Sigmoid colon (tissue), 7 donors: ENCODE results near the gene ITGA11. TPM values are rescaled to one million over a fixed set of nuclear protein-coding genes. Genes with fewer than 3 reads are reported as not detected.

Source experiments
- DNase-seq: peaks from one replicate; pipeline ENCODE4 v3.0.0-alpha.2; 2019
- H3K27ac ChIP-seq, 4 donors: fragments of 200-600 bp; sonication (generic); one replicate each; pipeline ENCODE4 v1.5.1; 2016 to 2019; ENCODE audit warnings: mild to moderate bottlenecking in 1 of 4
- H3K27me3 ChIP-seq, 3 donors: fragments of 200-600 bp; sonication (generic); one replicate each; pipeline ENCODE4 v1.5.1; 2019; ENCODE audit warnings: mild to moderate bottlenecking in 1 of 3
- H3K36me3 ChIP-seq, 4 donors: fragments of 200-600 bp; sonication (generic); one replicate each; pipeline ENCODE4 v1.5.1; 2016 to 2019
- H3K4me1 ChIP-seq, 4 donors: fragments of 200-600 bp; sonication (generic); one replicate each; pipeline ENCODE4 v1.5.1; 2017 to 2019
- H3K4me3 ChIP-seq, 4 donors: fragments of 200-600 bp; sonication (generic); one replicate each; pipeline ENCODE4 v1.5.1; 2017 to 2019; ENCODE audit warnings: mild to moderate bottlenecking in 2 of 4, moderate library complexity in 1 of 4
- H3K9me3 ChIP-seq, 4 donors: fragments of 200-600 bp in 3 of 4; sonication (generic) in 3 of 4; one replicate each; pipeline versions ENCODE4 v1.5.1 to v1.6.1; 2013 to 2019
- CTCF ChIP-seq, 4 experiments: fragments of 450-650 bp in 3 of 4; fragments of 200-600 bp in 1 of 4; IDR thresholded peaks; one replicate each; pipeline ENCODE4 v1.5.1; 2016 to 2019; ENCODE audit warnings: antibody characterized with exemption in 4 of 4, mild to moderate bottlenecking in 3 of 4, moderate library complexity in 2 of 4
- EP300 ChIP-seq, 4 donors: sonication (generic); formaldehyde crosslinking; IDR thresholded peaks; one replicate each; pipeline ENCODE4 v1.6.1; 2017; ENCODE audit warnings: antibody characterized with exemption in 4 of 4
- POLR2A ChIP-seq, 2 donors: fragments of 450-650 bp; IDR thresholded peaks; one replicate each; pipeline ENCODE4 v1.6.1; 2016; ENCODE audit warnings: antibody characterized with exemption in 2 of 2, mild to moderate bottlenecking in 2 of 2, moderate library complexity in 2 of 2
- POLR2AphosphoS5 ChIP-seq, 4 donors: sonication (generic); formaldehyde crosslinking; IDR thresholded peaks; one replicate each; pipeline ENCODE4 v1.6.1; 2017; ENCODE audit warnings: antibody characterized with exemption in 4 of 4
- WGBS, 2 donors: extraction: QIAGEN DNeasy Blood & Tissue Kit; methylation state at CpG; one replicate each; pipeline ENCODE4 v1.1.7; 2013; 5-methylcytosine and 5-hydroxymethylcytosine counted together
- intact Hi-C: fragments of 100-400 bp; cut with DNase I; formaldehyde crosslinking; loops from one replicate; pipeline ENCODE4 v1.15.1; 2023
- polyA plus RNA-seq, 3 donors: library from polyadenylated mRNA; stranded (reverse); fragments of 200-250 nt; gene quantifications; one replicate each; pipeline ENCODE4 v1.2.3, GENCODE V29; 2013
- total RNA-seq, 4 donors: library from RNA; depleted of rRNA; stranded (reverse); fragments of >200 nt; gene quantifications; one replicate each; pipeline ENCODE4 v1.1.0, GENCODE V29; 2016
- donor health status: healthy with polysubstance abuse.
- donor health status: Bipolar disorder and iron deficiency.
- donor health status: healthy.

ITGA11 gene
- 1 to 10 TPM in 3 of 4 donors, under 1 TPM in 1; 0.95 to 6.1 (median 2.7) TPM for total RNA-seq
- 1 to 10 TPM in 1 of 3 donors, under 1 TPM in 2; 0.71 to 2.4 (median 0.92) TPM for polyA plus RNA-seq

GRCh38 chr15:68431792-68432401, at the start of gene ITGA11:
ITGA11 (minus strand) TSS chr15:68432163; CDS start chr15:68432066, 97 bp downstream.
- TF ChIP-seq CTCF (IDR thresholded peaks at IDR 0.05) (no peak), POLR2AphosphoS5 (IDR thresholded peaks at IDR 0.05) (no peak), POLR2A (IDR thresholded peaks at IDR 0.05) (no peak), EP300 (IDR thresholded peaks at IDR 0.05) (no peak)
- H3K4me1 ChIP-seq = peaks cover 0 to 18% (median 16%) of the 10 kb centered on the region in 4 donors
- peak within 1 kb of the TSS; percentile 19 to 52 (median 41) for H3K4me3 ChIP-seq
- peak; percentile 74 for DNase-seq
- 1 to 2% methylated on average over 49 of the region's 49 CpGs for WGBS, 2 donors
- no peaks in the 10 kb centered on the region for H3K9me3 ChIP-seq
- no peaks in the 10 kb centered on the region for H3K36me3 ChIP-seq
- H3K27ac ChIP-seq = peak within 1 kb of the TSS; percentile 14 to 73 (median 34)
- H3K27me3 ChIP-seq = peaks cover 16 to 52% (median 40%) of the 10 kb centered on the region in 3 donors
- intact Hi-C loops = no loop called here

GRCh38 chr15:68481321-68481720, 49.4 kb upstream of the ITGA11 start:
- Histone ChIP-seq H3K27me3 (no peaks in the 10 kb centered on the region), H3K9me3 (no peaks in the 10 kb centered on the region), H3K27ac (no peak overlapping the region), H3K4me1 (peaks cover 0 to 32% (median 26%) of the 10 kb centered on the region in 4 donors), H3K36me3 (no peaks in the 10 kb centered on the region), H3K4me3 (no peak overlapping the region)
- 62 to 77% methylated on average over 3 of the region's 3 CpGs for WGBS, 2 donors
- DNase-seq = no peak
- no peak for TF ChIP-seq POLR2A (IDR thresholded peaks at IDR 0.05)
- TF ChIP-seq CTCF (IDR thresholded peaks at IDR 0.05) = no peak
- TF ChIP-seq EP300 (IDR thresholded peaks at IDR 0.05) = no peak
- TF ChIP-seq POLR2AphosphoS5 (IDR thresholded peaks at IDR 0.05) = no peak
- intact Hi-C loops = no loop called here

- no peak for TF ChIP-seq EP300 (IDR thresholded peaks at IDR 0.05)
- no peak for TF ChIP-seq CTCF (IDR thresholded peaks at IDR 0.05)
- no peak for TF ChIP-seq POLR2AphosphoS5 (IDR thresholded peaks at IDR 0.05)
- TF ChIP-seq POLR2A (IDR thresholded peaks at IDR 0.05) = no peak
- no peak overlapping the region for H3K4me3 ChIP-seq
- H3K36me3 ChIP-seq = no peaks in the 10 kb centered on the region
- peaks cover 0 to 28% (median 26%) of the 10 kb centered on the region in 4 donors for H3K4me1 ChIP-seq
- no peaks in the 10 kb centered on the region for H3K9me3 ChIP-seq
- no peak for DNase-seq
- H3K27me3 ChIP-seq = no peaks in the 10 kb centered on the region
- 90 to 92% methylated on average over 5 of the region's 5 CpGs for WGBS, 2 donors
- intact Hi-C loops = no loop called here
- H3K27ac ChIP-seq = peak overlapping the region in 2 of 4 donors; percentile 38 to 69
Measured at GRCh38 chr15:68480296-68480695, 48.3 kb upstream of the ITGA11 start.

GRCh38 chr15:68479870-68480269, 47.9 kb upstream of the ITGA11 start:
- H3K9me3 ChIP-seq = no peaks in the 10 kb centered on the region
- no peak for TF ChIP-seq EP300 (IDR thresholded peaks at IDR 0.05)
- TF ChIP-seq POLR2AphosphoS5 (IDR thresholded peaks at IDR 0.05) = no peak
- TF ChIP-seq CTCF (IDR thresholded peaks at IDR 0.05) = no peak
- no peak for TF ChIP-seq POLR2A (IDR thresholded peaks at IDR 0.05)
- no peaks in the 10 kb centered on the region for H3K27me3 ChIP-seq
- no peaks in the 10 kb centered on the region for H3K36me3 ChIP-seq
- H3K4me3 ChIP-seq = no peak overlapping the region
- intact Hi-C loops = no loop called here
- DNase-seq = no peak
- 71 to 77% methylated on average over 4 of the region's 4 CpGs for WGBS, 2 donors
- peak overlapping the region; percentile 35 to 69 (median 38) for H3K27ac ChIP-seq
- H3K4me1 ChIP-seq = peaks cover 0 to 24% (median 23%) of the 10 kb centered on the region in 4 donors
